PC-3 (cell line): ENCODE measurements around the gene CHD3.

Experiments used
- EZH2 ChIP-seq: fragments of 300-600 bp; sonication (generic); IDR thresholded peaks from one replicate; pipeline ENCODE4 v1.6.1; 2017; ENCODE audit warnings: antibody characterized with exemption, mild to moderate bottlenecking, low read length; ENCODE audit not compliant: unreplicated experiment
- EZH2phosphoT487 ChIP-seq: fragments of 300-600 bp; sonication (generic); IDR thresholded peaks from 2 replicates; pipeline ENCODE4 v1.6.1; 2018; ENCODE audit warnings: mild to moderate bottlenecking, antibody characterized with exemption, low read length, borderline replicate concordance
- TF ChIP-seq, protein P1 (sequence below): fragments of 300-600 bp; sonication (generic); conservative IDR thresholded peaks from 2 replicates; pipeline ENCODE4 v1.5.1; 2017; ENCODE audit warnings: antibody characterized with exemption, low read depth, mild to moderate bottlenecking, low read length

DNA sequence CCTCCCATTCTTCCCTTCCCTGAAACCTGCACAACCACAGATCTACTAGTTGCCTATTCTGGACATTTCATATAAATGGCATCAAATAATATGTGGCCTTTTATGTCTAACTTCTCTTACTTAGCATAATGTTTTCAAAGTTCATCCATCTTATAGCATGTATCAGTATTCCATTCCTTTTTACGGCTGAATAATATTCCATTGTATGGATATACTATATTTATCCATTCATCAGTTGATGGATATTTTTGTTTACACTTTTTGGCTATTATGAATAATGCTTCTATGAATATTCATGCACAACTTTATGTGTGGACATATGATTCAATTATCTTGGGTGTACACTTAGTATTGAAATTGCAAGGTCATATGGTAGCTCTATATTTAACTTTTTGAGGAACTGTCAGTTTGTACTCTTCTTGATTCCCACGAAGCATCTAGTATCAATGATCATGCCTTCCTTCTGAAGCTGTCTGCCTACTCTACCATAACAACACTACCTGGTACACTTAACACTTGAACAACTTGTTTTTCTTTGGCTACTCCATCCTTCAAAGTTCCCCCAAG lies 12.7 kb upstream of the CHD3 start:
- TF ChIP-seq, protein P1, sequence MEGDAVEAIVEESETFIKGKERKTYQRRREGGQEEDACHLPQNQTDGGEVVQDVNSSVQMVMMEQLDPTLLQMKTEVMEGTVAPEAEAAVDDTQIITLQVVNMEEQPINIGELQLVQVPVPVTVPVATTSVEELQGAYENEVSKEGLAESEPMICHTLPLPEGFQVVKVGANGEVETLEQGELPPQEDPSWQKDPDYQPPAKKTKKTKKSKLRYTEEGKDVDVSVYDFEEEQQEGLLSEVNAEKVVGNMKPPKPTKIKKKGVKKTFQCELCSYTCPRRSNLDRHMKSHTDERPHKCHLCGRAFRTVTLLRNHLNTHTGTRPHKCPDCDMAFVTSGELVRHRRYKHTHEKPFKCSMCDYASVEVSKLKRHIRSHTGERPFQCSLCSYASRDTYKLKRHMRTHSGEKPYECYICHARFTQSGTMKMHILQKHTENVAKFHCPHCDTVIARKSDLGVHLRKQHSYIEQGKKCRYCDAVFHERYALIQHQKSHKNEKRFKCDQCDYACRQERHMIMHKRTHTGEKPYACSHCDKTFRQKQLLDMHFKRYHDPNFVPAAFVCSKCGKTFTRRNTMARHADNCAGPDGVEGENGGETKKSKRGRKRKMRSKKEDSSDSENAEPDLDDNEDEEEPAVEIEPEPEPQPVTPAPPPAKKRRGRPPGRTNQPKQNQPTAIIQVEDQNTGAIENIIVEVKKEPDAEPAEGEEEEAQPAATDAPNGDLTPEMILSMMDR = no peak
- TF ChIP-seq EZH2 (no peak), EZH2phosphoT487 (no peak)
